HL-60 (cell line): ENCODE data around the gene ARFIP1.

Experiments
- DNase-seq, 2 experiments: peaks; one replicate each; pipeline ENCODE4 v3.0.0-alpha.2; 2010 to 2020; ENCODE audit warnings: low read depth in 1 of 2, low spot score in 1 of 2
- H3K27ac ChIP-seq: fragments of 250-450 bp; sonication (Bioruptor Pico); replicated peaks from 2 replicates; pipeline ENCODE4 v1.5.1; 2020; ENCODE audit warnings: mild to moderate bottlenecking, moderate library complexity
- H3K27me3 ChIP-seq: fragments of 250-450 bp; sonication (Bioruptor Pico); 2 replicates; pipeline ENCODE4 v1.5.1; 2021; ENCODE audit warnings: mild to moderate bottlenecking, moderate library complexity; ENCODE audit not compliant: insufficient read depth, poor library complexity, severe bottlenecking
- H3K4me3 ChIP-seq: replicated peaks from 2 replicates; pipeline ENCODE4 v1.5.1; 2011; ENCODE audit warnings: mild to moderate bottlenecking, control low read depth, low read length; ENCODE audit not compliant: insufficient read depth
- CTCF ChIP-seq: IDR thresholded peaks from one replicate; pipeline ENCODE4 v1.5.1; 2011; ENCODE audit warnings: low read length, control low read depth, inconsistent platforms; ENCODE audit not compliant: insufficient read depth
- GABPA ChIP-seq: IDR thresholded peaks from 2 replicates; pipeline ENCODE4 v1.6.1; 2012; ENCODE audit warnings: low read depth
- POLR2AphosphoS5 ChIP-seq: IDR thresholded peaks from 2 replicates; pipeline ENCODE4 v1.6.1; 2012; ENCODE audit warnings: low read depth
- SPI1 ChIP-seq: IDR thresholded peaks from 2 replicates; pipeline ENCODE4 v1.6.1; 2012; ENCODE audit warnings: low read depth, mild to moderate bottlenecking, borderline replicate concordance
- TF ChIP-seq, protein P1 (sequence below): IDR thresholded peaks from 2 replicates; pipeline ENCODE4 v1.6.1; 2012; ENCODE audit warnings: low read depth; ENCODE audit not compliant: insufficient replicate concordance

The ARFIP1 gene

DNA sequence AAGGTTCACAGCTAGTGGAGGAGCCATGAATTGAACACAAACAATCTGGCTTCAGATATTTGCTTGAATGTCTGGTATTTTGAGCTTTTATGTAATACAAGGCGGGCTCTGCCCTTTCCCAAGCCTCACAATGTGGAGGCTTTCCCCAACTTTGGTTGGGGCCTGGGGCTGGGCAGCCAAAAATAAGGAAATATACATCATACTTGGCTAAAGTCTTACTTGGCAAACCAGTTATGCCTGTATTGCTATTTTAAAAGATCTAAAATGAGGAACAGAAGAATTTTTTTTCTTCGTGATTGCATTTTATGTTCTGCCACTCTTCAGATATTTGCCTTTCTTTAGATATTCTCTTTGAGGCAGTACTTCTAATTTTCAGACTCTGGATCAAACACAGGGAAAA is 26.1 kb downstream of the ARFIP1 start:
- Histone ChIP-seq H3K4me3 (no peak overlapping the region), H3K27ac (peak overlapping the region; percentile 11), H3K27me3 (no peaks in the 10 kb centered on the region)
- TF ChIP-seq SPI1 (peak; percentile 64; the same call in 1 of the 2 replicates), GABPA (no peak), POLR2AphosphoS5 (no peak), CTCF (no peak)
- TF ChIP-seq, protein P1, sequence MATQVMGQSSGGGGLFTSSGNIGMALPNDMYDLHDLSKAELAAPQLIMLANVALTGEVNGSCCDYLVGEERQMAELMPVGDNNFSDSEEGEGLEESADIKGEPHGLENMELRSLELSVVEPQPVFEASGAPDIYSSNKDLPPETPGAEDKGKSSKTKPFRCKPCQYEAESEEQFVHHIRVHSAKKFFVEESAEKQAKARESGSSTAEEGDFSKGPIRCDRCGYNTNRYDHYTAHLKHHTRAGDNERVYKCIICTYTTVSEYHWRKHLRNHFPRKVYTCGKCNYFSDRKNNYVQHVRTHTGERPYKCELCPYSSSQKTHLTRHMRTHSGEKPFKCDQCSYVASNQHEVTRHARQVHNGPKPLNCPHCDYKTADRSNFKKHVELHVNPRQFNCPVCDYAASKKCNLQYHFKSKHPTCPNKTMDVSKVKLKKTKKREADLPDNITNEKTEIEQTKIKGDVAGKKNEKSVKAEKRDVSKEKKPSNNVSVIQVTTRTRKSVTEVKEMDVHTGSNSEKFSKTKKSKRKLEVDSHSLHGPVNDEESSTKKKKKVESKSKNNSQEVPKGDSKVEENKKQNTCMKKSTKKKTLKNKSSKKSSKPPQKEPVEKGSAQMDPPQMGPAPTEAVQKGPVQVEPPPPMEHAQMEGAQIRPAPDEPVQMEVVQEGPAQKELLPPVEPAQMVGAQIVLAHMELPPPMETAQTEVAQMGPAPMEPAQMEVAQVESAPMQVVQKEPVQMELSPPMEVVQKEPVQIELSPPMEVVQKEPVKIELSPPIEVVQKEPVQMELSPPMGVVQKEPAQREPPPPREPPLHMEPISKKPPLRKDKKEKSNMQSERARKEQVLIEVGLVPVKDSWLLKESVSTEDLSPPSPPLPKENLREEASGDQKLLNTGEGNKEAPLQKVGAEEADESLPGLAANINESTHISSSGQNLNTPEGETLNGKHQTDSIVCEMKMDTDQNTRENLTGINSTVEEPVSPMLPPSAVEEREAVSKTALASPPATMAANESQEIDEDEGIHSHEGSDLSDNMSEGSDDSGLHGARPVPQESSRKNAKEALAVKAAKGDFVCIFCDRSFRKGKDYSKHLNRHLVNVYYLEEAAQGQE: no peak
- no peak for DNase-seq

- TF ChIP-seq GABPA: no peak
- no peak for TF ChIP-seq POLR2AphosphoS5
- Histone ChIP-seq H3K4me3 (no peak overlapping the region), H3K27ac (peak overlapping the region; percentile 11; the same call in 1 of the 2 replicates), H3K27me3 (no peaks in the 10 kb centered on the region)
- no peak for DNase-seq
Measured at GRCh38 chr4:152806501-152807125, 26.9 kb downstream of the ARFIP1 start.

- Histone ChIP-seq H3K27ac (no peak overlapping the region), H3K27me3 (no peaks in the 10 kb centered on the region), H3K4me3 (no peak overlapping the region)
- DNase-seq: no peak
- TF ChIP-seq POLR2AphosphoS5 (no peak), SPI1 (no peak), CTCF (no peak), GABPA (no peak)
- TF ChIP-seq, protein P1: no peak
Measured at GRCh38 chr4:152807294-152807829, 27.6 kb downstream of the ARFIP1 start.

- Histone ChIP-seq H3K27me3 (no peaks in the 10 kb centered on the region), H3K4me3 (no peak overlapping the region), H3K27ac (no peak overlapping the region)
- TF ChIP-seq POLR2AphosphoS5 (no peak), SPI1 (no peak), GABPA (no peak), CTCF (no peak)
- TF ChIP-seq, protein P1: no peak
- no peak for DNase-seq
Measured at GRCh38 chr4:152808670-152809069, 28.9 kb downstream of the ARFIP1 start.
